Prostate gland (tissue), 2 donors: Measurements from ENCODE around the gene FABP1.

ENCODE experiments used
- POLR2AphosphoS5 ChIP-seq: sonication (generic); formaldehyde crosslinking; IDR thresholded peaks from one replicate; pipeline ENCODE4 v1.6.1; 2017; ENCODE audit warnings: antibody characterized with exemption
- TF ChIP-seq, protein P1 (sequence below), 4 experiments: fragments of 200-600 bp in 2 of 4; fragments of 450-650 bp in 2 of 4; sonication (generic) in 2 of 4; IDR thresholded peaks; 1 replicate in 3 of 4; 2 replicates in 1 of 4; pipeline ENCODE4 v1.5.1; 2016 to 2019; ENCODE audit warnings: antibody characterized with exemption in 4 of 4, mild to moderate bottlenecking in 2 of 4, moderate library complexity in 2 of 4

DNA sequence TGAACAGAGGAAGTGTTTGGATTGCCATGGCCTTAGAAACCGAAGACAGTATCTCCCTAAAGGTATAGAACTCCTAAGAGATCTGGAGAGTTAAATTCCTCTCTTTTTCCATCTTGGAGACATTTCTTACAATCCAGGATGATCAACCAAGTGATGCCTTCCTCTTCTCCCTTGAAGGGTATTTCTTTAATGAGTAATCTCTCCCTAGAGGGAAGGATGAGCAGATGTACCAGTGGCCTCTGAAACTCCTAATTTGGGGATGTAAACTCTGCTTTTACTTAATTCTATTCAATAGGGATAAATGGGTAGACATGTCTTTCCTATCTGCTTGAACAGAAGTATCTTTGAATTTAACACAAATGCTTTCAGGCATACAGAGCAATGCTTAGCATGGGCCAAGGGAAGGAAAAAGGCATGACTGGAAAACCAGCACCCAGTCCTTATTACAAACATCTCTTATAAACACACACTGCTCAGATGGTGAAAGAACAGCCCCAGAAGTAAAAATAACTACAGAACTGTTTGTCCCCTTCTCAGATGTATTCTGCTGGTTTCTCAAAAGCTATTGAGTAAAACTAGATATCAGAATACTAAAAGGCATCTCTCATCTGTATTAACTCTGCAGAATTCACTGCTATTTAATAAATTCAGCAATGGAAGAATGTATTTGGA lies 37.6 kb upstream of the FABP1 start:
- TF ChIP-seq, protein P1, sequence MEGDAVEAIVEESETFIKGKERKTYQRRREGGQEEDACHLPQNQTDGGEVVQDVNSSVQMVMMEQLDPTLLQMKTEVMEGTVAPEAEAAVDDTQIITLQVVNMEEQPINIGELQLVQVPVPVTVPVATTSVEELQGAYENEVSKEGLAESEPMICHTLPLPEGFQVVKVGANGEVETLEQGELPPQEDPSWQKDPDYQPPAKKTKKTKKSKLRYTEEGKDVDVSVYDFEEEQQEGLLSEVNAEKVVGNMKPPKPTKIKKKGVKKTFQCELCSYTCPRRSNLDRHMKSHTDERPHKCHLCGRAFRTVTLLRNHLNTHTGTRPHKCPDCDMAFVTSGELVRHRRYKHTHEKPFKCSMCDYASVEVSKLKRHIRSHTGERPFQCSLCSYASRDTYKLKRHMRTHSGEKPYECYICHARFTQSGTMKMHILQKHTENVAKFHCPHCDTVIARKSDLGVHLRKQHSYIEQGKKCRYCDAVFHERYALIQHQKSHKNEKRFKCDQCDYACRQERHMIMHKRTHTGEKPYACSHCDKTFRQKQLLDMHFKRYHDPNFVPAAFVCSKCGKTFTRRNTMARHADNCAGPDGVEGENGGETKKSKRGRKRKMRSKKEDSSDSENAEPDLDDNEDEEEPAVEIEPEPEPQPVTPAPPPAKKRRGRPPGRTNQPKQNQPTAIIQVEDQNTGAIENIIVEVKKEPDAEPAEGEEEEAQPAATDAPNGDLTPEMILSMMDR (IDR thresholded peaks at IDR 0.05): no peak
- TF ChIP-seq POLR2AphosphoS5: no peak
